ENCODE data around the gene SPATA22.
A peak's percentile ranks its signal among the peaks of the same experiment; 100 is the strongest.

Gene SPATA22

DNA sequence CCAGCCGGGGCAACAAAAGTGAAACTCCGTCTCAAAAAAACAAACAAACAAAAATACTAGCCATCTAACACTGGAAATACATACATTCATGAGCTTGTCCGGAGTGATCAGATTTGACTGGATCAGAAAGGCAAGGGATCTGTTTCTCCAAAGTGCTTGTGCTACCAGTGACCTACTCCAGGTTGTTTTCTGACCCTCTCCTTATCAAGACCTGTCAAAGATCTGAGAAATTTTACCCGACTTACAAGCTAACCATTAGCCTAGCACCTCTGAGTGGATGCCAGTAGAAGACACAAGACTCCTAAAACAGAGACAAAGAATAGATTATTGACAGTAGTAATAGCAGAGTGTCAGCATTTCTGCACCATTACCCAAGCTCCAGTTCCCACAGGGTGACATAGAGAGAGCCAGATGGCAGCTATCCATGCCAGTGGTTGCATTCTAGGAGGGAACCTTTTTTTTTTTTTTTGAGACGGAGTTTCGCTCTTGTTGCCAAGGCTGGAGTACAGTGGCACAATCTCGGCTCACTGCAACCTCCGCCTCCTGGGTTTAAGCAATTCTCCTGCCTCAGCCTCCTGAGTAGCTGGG lies 14.0 kb upstream of the SPATA22 start:
- Histone ChIP-seq H2BK12ac (ENCODE audit: low read length) (no peak overlapping the region), H3K18ac (ENCODE audit: low read length) (no peak overlapping the region), H2BK5ac (ENCODE audit: low read depth, low read length, poor library complexity) (no peak overlapping the region), H2BK120ac (ENCODE audit: insufficient read depth, low read length, poor library complexity) (no peak overlapping the region), H3K27ac (ENCODE audit: low read depth, low read length) (no peak overlapping the region), H4K91ac (ENCODE audit: low read depth, low read length) (no peak overlapping the region), H2AFZ (ENCODE audit: insufficient read depth, low read length, poor library complexity) (no peak overlapping the region), H3K4ac (ENCODE audit: low read depth, low read length) (no peak overlapping the region), H3K14ac (ENCODE audit: low read length) (no peak overlapping the region), H3K79me2 (ENCODE audit: control insufficient read depth, insufficient read depth, low read length, poor library complexity) (no peaks in the 10 kb centered on the region), H3K4me1 (ENCODE audit: control insufficient read depth in 1 of 2, insufficient read depth in 2 of 2, low read length in 2 of 2) (no peaks in the 10 kb centered on the region), H4K12ac (ENCODE audit: low read depth, low read length) (no peak overlapping the region), H3K27me3 (ENCODE audit: insufficient read depth, low read length) (no peaks in the 10 kb centered on the region), H4K8ac (ENCODE audit: low read depth, low read length) (no peak overlapping the region), H3K9ac (ENCODE audit: low read length) (no peak overlapping the region), H3K4me2 (ENCODE audit: low read length) (no peak overlapping the region), H2AK5ac (ENCODE audit: low read length) (no peak overlapping the region), H3K9me3 (ENCODE audit: insufficient read depth, low read depth, low read length) (no peaks in the 10 kb centered on the region), H3K23ac (ENCODE audit: low read length) (no peak overlapping the region), H3K4me3 (ENCODE audit: low read depth, low read length) (no peak overlapping the region), H3K79me1 (ENCODE audit: low read length) (no peaks in the 10 kb centered on the region), H3K36me3 (ENCODE audit: control insufficient read depth in 1 of 2, insufficient read depth in 2 of 2, low read length in 2 of 2) (no peaks in the 10 kb centered on the region)
- no CpG with 5 or more reads among the region's 8 CpGs for WGBS (ENCODE audit: extremely low coverage, insufficient coverage, insufficient read length)
- no peak for DNase-seq

DNA sequence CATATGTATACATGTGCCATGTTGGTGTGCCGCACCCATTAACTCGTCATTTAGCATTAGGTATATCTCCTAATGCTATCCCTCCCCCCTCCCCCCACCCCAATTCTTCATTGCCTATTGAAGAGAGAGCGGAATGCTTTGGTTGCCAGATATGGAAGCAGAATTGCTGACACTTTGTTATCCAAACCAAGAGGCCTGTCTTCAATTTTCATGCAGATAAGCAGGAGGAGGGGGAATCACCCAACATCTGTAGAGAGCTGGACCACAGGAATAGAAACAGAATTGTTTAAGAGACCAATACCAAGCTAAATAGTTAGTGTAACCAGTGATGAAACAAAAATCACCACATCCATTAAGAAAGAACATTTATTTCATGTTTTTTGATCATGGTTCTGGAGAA lies 11.2 kb upstream of the SPATA22 start:
- Histone ChIP-seq H4K8ac (ENCODE audit: low read depth, low read length) (no peak overlapping the region), H3K27ac (ENCODE audit: low read depth, low read length) (no peak overlapping the region), H3K9me3 (ENCODE audit: insufficient read depth, low read depth, low read length) (no peaks in the 10 kb centered on the region), H4K91ac (ENCODE audit: low read depth, low read length) (no peak overlapping the region), H2BK12ac (ENCODE audit: low read length) (no peak overlapping the region), H3K79me1 (ENCODE audit: low read length) (no peaks in the 10 kb centered on the region), H3K79me2 (ENCODE audit: control insufficient read depth, insufficient read depth, low read length, poor library complexity) (no peaks in the 10 kb centered on the region), H2BK5ac (ENCODE audit: low read depth, low read length, poor library complexity) (no peak overlapping the region), H3K27me3 (ENCODE audit: insufficient read depth, low read length) (no peaks in the 10 kb centered on the region), H3K18ac (ENCODE audit: low read length) (no peak overlapping the region), H3K9ac (ENCODE audit: low read length) (no peak overlapping the region), H2AFZ (ENCODE audit: insufficient read depth, low read length, poor library complexity) (no peak overlapping the region), H4K12ac (ENCODE audit: low read depth, low read length) (no peak overlapping the region), H3K4ac (ENCODE audit: low read depth, low read length) (no peak overlapping the region), H3K4me2 (ENCODE audit: low read length) (no peak overlapping the region), H3K4me3 (ENCODE audit: low read depth, low read length) (no peak overlapping the region), H3K36me3 (ENCODE audit: control insufficient read depth in 1 of 2, insufficient read depth in 2 of 2, low read length in 2 of 2) (no peaks in the 10 kb centered on the region), H2AK5ac (ENCODE audit: low read length) (no peak overlapping the region), H3K23ac (ENCODE audit: low read length) (no peak overlapping the region), H3K4me1 (ENCODE audit: control insufficient read depth in 1 of 2, insufficient read depth in 2 of 2, low read length in 2 of 2) (peaks cover 0 to 2% of the 10 kb centered on the region in 2 experiments), H2BK120ac (ENCODE audit: insufficient read depth, low read length, poor library complexity) (no peak overlapping the region), H3K14ac (ENCODE audit: low read length) (no peak overlapping the region)
- no CpG with 5 or more reads among the region's 3 CpGs for WGBS (ENCODE audit: extremely low coverage, insufficient coverage, insufficient read length)
- DNase-seq: no peak

DNA sequence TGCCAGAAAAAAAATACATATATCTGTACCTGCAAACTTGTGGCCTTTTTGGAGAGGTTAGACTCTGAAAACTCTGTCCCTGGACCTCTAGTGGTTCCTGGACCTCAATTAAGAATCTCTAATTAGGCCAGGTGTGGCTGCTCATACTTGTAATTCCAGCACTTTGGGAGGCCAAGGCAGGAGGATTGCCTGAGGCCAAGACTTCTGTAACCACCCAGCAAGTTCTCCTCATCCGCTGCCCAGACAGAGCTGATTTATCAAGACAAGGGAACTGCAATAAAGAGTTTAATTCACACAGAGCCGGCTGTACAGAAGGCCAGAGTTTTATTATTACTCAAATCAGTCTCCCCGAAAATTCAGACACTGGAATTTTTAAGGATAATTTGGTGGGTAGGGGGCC lies 8.4 kb upstream of the SPATA22 start:
- Histone ChIP-seq H3K9ac (ENCODE audit: low read length) (no peak overlapping the region), H2BK120ac (ENCODE audit: insufficient read depth, low read length, poor library complexity) (no peak overlapping the region), H4K91ac (ENCODE audit: low read depth, low read length) (no peak overlapping the region), H3K18ac (ENCODE audit: low read length) (no peak overlapping the region), H3K4me3 (ENCODE audit: low read depth, low read length) (no peak overlapping the region), H2AK5ac (ENCODE audit: low read length) (no peak overlapping the region), H3K79me2 (ENCODE audit: control insufficient read depth, insufficient read depth, low read length, poor library complexity) (no peaks in the 10 kb centered on the region), H3K79me1 (ENCODE audit: low read length) (no peaks in the 10 kb centered on the region), H3K4me1 (ENCODE audit: control insufficient read depth in 1 of 2, insufficient read depth in 2 of 2, low read length in 2 of 2) (peaks cover 0 to 2% of the 10 kb centered on the region in 2 experiments), H3K27ac (ENCODE audit: low read depth, low read length) (no peak overlapping the region), H3K23ac (ENCODE audit: low read length) (no peak overlapping the region), H2AFZ (ENCODE audit: insufficient read depth, low read length, poor library complexity) (no peak overlapping the region), H2BK12ac (ENCODE audit: low read length) (no peak overlapping the region), H3K9me3 (ENCODE audit: insufficient read depth, low read depth, low read length) (no peaks in the 10 kb centered on the region), H4K8ac (ENCODE audit: low read depth, low read length) (no peak overlapping the region), H3K4ac (ENCODE audit: low read depth, low read length) (no peak overlapping the region), H3K4me2 (ENCODE audit: low read length) (no peak overlapping the region), H3K27me3 (ENCODE audit: insufficient read depth, low read length) (no peaks in the 10 kb centered on the region), H3K36me3 (ENCODE audit: control insufficient read depth in 1 of 2, insufficient read depth in 2 of 2, low read length in 2 of 2) (no peaks in the 10 kb centered on the region), H2BK5ac (ENCODE audit: low read depth, low read length, poor library complexity) (no peak overlapping the region), H4K12ac (ENCODE audit: low read depth, low read length) (no peak overlapping the region), H3K14ac (ENCODE audit: low read length) (no peak overlapping the region)
- no CpG with 5 or more reads among the region's 3 CpGs for WGBS (ENCODE audit: extremely low coverage, insufficient coverage, insufficient read length)
- DNase-seq: peak in 1 of 2 donors; percentile 40

DNA sequence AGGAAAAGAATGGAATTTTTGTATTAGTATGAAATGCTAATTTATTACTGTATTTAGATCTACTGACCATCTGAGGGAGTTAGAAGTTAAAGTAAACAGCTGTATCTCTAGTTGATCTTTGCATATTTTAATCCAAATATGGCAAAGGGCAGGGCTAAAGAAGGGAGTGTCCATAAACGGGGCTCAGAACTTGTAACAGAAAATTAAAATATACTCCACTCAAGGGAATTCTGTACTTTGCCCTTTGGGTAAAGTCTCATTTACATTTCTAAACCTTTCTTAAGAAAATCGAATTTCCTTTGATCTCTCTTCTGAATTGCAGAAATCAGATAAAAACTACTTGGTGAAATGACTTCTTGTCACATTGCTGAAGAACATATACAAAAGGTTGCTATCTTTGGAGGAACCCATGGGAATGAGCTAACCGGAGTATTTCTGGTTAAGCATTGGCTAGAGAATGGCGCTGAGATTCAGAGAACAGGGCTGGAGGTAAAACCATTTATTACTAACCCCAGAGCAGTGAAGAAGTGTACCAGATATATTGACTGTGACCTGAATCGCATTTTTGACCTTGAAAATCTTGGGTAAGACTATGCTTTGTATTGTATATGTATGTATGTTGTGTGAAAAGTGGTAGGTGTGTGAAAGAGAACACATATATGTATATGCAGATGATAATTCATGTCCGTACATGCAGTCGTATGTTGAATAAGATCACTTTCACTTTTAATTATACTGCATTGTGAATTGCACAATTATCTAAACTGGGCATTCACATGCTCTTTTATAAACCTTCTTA lies 4.4 kb upstream of the SPATA22 start, which contains the start of gene ASPA:
Gene ASPA (plus strand): TSS at position 186 of the 799 bp plus-strand sequence. CDS start 163 bp downstream, at position 349.
- Histone ChIP-seq H3K9me3 (ENCODE audit: insufficient read depth, low read depth, low read length) (no peaks in the 10 kb centered on the region), H3K4me2 (ENCODE audit: low read length) (no peak within 1 kb of the TSS), H3K4me3 (ENCODE audit: low read depth, low read length) (no peak within 1 kb of the TSS), H3K4ac (ENCODE audit: low read depth, low read length) (no peak within 1 kb of the TSS), H2BK5ac (ENCODE audit: low read depth, low read length, poor library complexity) (no peak within 1 kb of the TSS), H4K8ac (ENCODE audit: low read depth, low read length) (no peak within 1 kb of the TSS), H3K23ac (ENCODE audit: low read length) (no peak within 1 kb of the TSS), H3K79me2 (ENCODE audit: control insufficient read depth, insufficient read depth, low read length, poor library complexity) (no peaks in the 10 kb centered on the region), H3K27ac (ENCODE audit: low read depth, low read length) (no peak within 1 kb of the TSS), H3K27me3 (ENCODE audit: insufficient read depth, low read length) (no peaks in the 10 kb centered on the region), H3K14ac (ENCODE audit: low read length) (no peak within 1 kb of the TSS), H3K9ac (ENCODE audit: low read length) (no peak within 1 kb of the TSS), H3K18ac (ENCODE audit: low read length) (no peak within 1 kb of the TSS), H3K4me1 (ENCODE audit: control insufficient read depth in 1 of 2, insufficient read depth in 2 of 2, low read length in 2 of 2) (peaks cover 0 to 2% of the 10 kb centered on the region in 2 experiments), H2BK12ac (ENCODE audit: low read length) (no peak within 1 kb of the TSS), H2BK120ac (ENCODE audit: insufficient read depth, low read length, poor library complexity) (no peak within 1 kb of the TSS), H2AK5ac (ENCODE audit: low read length) (no peak within 1 kb of the TSS), H3K36me3 (ENCODE audit: control insufficient read depth in 1 of 2, insufficient read depth in 2 of 2, low read length in 2 of 2) (no peaks in the 10 kb centered on the region), H4K12ac (ENCODE audit: low read depth, low read length) (no peak within 1 kb of the TSS), H3K79me1 (ENCODE audit: low read length) (no peaks in the 10 kb centered on the region), H4K91ac (ENCODE audit: low read depth, low read length) (no peak within 1 kb of the TSS), H2AFZ (ENCODE audit: insufficient read depth, low read length, poor library complexity) (no peak within 1 kb of the TSS)
- DNase-seq: no peak
- WGBS (ENCODE audit: extremely low coverage, insufficient coverage, insufficient read length): no CpG with 5 or more reads among the region's 7 CpGs
